GM18499 (cell line): ENCODE results near the gene POLR2J.
A peak's percentile ranks its signal among the peaks of the same experiment; 100 is the strongest.
"Not testable (repeated sequence)": the region's sequence is repeated elsewhere in the genome, so short reads cannot be mapped to it uniquely, and the experiment has no call there.

ENCODE experiments used
- ATAC-seq: cut with Tn5 transposase; IDR thresholded peaks from one replicate; pipeline ENCODE4 v1.9.1; 2021; ENCODE audit warnings: moderate number of reproducible peaks; ENCODE audit not compliant: insufficient read depth, unreplicated experiment

POLR2J gene

DNA sequence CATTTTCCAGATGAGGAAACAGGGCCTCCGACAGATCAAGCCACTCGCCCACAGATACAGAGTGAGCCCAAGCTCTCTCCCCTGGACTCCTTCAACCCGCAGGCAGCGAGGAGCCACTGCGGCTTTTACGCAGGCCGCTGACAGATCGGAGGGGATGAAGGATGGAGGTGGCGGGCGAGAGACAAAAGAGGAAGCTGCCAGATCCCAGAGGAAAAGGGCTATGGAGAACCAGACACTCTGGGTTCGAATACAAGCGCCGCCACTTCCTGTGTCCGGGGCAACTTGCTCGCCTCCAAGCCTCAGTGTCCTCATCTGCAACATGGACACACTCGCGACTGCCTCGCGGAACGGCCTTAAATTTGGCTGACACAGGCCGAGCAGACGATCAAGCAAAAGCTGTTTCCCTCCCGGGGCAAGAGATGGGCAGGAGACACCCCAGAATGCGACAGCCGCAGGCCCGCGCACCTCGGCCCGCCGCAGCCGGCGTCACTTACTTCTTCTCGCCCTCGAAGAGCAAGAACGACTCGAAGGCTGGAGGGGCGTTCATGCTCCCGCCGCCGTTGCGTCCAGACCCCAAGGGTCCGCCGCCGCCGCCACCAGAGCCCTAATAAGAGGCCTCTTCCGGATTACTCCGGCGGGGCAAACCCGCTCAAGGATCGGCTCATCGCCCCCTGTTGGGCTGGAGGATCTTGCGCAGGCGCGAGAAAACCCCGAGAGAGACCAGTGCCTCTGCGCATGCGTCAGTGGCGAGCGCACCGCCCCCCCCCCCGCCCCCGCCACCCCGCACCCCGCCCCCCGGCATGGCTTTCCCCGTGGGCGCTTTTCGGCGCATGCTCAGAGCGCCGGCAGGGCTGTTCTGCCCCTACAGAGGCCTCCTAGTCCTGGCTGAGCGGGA lies at the start of gene POLR2J:
Gene POLR2J (minus strand): TSS at position 609 of the 895 bp plus-strand sequence. CDS start 62 bp downstream, at position 547.
- peak; percentile 52 for ATAC-seq

DNA sequence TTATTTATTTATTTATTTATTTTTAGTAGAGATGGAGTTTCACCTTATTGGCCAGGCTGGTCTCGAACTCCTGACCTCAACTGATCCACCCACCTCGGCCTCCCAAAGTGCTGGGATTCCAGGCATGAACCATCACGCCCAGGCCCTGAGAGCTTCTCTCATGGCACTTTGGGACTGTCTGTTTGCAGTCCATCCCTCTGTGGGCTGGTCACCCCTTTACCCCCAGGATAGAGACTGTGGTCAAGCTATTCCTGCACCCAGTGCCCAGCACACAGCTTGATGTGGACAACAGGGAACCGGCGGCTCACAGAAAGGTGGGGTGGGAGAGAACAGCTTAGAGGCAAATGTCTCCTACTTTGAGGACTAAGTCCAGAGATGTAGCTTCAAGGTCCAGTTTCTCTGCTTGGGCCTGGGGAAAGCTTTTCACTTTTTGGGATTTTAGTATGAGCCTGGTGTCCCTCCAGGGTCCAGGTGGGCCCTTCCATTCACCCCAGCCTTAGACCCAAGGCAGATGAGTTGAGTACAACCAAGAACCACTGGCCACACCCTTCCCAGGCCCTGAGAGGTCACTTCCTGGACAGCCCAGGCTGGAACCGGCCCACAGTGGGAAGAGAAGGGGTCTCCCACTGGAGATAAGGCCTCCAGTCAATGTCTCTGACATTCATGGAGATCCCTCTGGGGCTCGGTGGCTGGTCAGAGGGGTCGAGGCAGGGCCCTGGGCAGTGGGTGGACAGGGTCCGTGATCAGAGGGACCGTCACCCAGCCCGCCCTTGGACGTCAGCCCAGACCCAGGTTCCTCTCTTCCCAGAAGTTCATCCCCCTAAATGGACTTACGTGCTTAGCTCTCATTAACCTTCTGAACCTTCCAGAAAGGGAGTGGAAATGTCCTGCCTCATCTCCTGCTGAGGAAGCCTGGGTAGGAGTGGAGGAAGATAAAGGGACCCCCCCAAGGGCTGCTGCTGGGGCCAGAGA lies 49.4 kb upstream of the POLR2J start:
- not testable (repeated sequence) for ATAC-seq

DNA sequence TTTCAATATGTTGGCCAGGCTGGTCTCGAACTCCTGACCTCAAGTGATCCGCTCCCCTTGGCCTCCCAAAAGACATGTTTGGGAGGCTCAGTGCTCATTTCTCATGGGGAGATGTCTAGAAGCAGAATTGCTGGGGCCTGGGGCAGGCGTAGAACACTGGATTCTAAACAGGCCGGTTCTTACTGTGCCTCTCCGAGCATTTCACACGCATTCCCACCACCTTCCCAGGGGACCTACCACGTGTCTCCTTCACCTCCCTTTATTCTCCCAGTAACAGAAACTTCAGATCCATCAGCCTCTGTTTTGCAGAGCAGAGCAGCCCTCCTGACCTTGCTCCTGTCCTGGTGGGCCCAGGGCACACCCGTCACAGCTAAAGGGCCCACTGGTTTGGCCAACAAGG lies 48.5 kb upstream of the POLR2J start:
- not testable (repeated sequence) for ATAC-seq

DNA sequence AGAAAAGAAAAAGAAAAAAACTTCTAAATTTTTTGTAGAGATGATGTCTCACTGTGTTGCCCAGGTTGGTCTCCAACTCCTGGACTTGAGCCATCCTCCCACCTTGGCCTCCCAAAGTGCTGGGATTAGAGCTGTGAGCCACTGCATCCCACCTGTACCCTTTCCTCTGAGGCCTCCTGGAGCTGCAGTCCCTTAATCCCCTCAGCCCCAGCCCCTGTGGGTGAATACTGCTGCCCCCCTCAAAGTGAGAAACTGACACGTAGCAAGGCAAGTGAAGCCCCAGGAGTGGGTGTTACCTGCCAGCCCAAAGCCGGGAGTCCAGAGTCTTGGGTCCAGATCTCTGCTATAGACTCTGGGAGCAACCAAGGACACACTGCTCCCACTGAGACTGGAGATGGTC lies 46.1 kb upstream of the POLR2J start:
- ATAC-seq, result not testable (repeated sequence)

DNA sequence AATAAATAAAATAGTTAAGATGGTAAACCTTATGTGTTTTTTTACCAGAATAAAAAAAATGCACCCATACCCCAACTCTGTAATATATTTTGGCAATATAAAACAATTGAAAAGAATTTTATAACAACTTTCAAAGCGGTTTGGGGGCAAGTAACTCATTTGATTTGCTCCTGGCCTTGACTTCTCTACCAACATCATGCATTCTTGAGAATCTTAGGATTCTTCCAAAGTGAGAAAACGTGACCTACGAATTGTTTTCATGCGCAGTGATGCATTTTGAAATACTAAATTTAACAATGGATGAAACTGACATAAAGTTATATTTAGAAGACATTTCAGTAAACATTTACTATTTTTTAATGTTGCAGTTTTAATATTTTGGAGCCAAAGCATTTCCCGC lies 42.1 kb upstream of the POLR2J start:
- not testable (repeated sequence) for ATAC-seq

DNA sequence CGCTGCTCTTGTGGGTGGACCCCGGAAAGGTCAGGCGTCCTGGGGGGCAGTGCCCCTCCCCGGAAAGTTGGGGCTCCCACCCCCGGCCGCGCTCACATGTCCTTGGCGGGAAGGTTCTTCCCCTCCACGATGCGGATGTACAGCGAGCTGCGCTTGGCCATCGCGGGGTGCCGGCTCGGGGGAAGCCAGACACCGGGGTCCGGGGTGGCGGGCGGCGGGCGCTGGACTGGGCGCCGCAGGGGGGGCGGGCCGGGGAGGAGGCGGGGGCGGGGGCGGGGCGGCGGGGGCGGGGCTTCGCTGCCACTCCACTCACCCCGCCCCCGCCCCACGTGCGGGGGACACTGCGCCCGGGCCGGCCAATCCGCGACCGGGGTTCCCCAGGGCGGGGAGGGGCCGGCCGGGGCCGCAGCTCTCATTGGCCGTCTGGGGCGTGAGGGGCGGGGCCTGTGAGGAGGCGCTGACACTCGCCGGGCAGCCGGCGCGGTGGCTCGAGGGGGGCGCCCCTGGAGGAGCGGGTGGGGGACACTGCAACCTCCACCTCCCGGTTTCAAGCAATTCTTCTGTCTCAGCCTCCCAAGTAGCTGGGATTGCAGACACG lies 38.9 kb upstream of the POLR2J start, which contains the start of gene RASA4B:
Gene RASA4B (minus strand): TSS at position 228 of the 598 bp plus-strand sequence. CDS start 67 bp downstream, at position 161.
- ATAC-seq, result peak; percentile 24

DNA sequence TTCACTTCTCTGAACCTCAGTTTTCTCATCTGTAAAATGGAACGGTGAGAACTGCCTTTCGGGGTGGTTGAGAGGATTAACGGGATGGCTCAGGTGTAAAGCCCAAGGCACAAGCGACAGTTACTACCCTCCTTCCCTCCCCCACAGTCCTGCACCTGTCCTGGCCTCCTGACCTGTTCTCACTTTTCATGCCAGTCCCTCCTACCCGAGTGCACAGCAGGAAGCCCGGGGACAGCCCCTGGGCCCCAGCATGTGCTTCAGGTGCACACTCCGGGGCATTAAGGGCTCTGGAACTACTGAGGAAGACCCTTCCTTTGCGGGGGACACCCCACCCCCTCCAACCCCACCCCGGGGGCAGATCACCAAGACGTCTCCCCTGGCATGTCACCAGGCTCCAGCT lies 38.2 kb upstream of the POLR2J start:
- ATAC-seq, result not testable (repeated sequence)

DNA sequence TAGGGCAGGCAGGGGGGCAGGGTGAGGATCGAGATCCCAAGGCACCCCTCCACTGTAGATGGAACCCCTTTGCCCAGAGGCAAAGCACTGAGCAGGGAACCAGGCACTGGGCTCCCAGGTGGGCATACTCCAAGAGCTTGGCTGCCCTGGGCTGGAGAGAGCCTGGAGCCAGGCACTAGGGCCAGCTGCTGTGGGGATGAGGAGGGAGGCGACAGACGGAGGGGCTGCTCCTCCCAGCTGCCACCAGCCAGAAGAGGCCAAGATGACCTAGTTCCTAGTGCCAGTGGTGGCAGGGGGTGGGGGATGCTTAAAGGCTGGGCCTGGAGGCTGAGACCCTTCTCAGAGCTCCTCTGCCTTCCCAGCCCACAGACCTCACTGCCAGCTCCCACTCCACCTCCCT lies 37.2 kb upstream of the POLR2J start:
- ATAC-seq, result not testable (repeated sequence)

DNA sequence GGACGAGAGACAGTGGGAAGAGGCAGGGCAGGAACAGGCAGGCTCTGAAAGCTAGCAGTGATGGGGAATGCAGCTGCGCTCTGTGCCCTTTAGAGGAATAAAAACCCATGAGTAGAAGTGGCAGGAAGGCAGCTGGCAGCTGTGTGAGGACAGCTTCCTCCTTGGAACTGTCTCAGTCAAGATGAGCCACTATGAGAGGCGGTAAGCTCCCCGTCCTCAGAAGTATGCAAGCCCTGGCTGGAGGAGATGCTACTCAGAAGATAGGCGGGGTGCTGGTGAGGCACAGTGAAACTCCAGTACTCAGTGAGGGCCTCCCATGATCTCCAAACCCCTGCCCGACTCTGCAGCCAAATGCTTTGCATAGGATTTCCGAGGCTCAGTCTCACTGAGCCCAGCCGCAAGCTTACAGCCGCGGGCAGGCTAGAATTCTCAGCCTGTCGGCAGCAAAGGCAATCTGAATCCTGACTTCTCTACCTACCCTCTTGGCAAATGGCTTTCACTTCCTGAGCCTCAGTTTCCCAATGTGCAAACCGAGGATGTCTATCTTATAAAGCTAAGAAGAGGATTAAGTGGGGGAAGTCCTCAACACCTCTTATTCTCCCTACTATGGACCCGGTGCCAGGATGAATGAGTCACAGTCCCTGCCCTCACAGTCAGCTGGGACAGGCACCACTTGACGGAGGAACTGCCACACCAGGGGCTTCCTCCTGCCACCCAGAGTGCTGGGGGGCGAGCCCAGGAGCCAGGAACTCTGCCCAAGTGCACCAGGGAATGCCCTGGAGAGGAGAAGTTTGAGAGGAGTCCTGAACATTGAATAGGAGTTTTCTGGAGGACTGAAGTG lies 36.4 kb upstream of the POLR2J start:
- ATAC-seq, result peak; percentile 58

DNA sequence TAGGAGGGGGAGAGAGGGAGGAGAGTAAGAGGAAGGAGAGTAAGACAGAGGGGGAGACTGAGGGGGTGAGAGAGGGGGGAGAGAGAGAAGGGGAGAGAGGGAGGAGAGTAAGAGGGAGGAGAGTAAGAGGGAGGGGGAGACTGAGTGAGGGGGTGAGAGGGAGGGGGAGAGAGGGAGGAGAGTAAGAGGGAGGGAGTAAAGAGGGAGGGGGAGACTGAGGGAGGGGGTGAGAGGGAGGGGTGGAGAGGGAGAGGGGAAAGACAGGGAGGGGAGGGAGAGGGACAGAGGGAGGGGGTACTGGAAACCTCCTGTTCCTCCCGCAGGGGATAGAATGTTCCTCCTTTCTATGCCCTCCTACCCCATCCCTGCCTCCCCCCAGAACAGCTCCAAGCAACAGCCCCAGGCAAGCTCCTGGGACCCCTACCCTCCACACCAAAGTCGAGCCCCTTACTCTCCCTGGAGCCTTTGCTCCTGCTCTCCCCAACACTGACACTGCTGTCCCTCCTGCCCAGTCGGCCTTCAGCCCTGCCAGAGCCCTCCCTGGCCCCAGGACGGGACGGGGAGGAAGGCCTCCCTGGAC lies 34.0 kb upstream of the POLR2J start:
- ATAC-seq, result not testable (repeated sequence)

DNA sequence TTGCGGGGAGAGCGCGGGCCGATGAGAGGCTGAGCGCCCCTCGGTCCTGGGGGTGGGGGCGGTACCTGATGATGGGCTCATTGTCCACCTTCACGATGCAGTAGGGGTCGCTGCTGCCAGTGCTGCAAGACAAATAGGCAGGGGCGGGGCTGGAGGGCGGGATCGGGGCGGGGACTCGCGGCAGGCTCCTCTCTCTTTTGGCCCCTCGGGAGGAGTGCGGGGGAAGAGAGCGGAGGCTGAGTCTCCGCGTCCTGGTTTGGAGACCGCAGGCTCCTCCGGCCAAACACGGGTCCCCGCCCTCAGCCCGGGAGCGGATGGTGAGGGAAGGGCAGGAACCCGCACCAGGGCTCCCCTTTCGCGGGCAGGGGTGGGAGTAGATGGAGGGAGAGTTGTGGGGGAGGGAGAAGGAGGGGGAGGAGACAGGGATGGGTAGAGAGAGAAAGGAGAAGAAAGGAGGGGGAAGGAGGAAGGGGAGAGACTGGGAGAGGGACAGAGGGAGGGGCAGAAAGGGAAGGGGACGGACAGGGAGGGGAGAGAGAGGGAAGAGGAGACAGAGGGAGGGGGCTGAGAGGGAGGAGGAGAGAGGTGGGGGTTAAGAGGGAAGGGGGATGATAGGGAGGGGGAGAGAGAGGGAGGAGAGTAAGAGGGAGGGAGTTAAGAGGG lies 33.3 kb upstream of the POLR2J start:
- not testable (repeated sequence) for ATAC-seq

DNA sequence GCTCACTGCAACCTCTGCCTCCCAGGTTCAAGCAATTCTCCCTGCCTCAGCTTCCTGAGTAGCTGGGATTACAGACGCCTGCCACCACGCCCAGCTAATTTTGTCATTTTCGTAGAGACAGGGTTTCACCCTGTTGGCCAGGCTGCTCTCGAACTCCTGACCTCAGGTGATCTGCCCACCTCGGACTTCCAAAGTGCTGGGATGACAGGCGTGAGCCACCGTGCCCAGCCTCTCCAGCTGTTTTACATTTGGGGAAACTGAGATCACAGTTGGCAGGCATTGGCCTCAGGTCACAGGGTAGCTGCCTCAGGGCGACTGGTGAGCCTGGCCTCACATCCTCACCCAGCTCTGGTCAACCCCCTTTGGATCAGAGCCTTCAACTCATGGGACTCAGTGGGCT lies 31.9 kb upstream of the POLR2J start:
- ATAC-seq, result not testable (repeated sequence)

DNA sequence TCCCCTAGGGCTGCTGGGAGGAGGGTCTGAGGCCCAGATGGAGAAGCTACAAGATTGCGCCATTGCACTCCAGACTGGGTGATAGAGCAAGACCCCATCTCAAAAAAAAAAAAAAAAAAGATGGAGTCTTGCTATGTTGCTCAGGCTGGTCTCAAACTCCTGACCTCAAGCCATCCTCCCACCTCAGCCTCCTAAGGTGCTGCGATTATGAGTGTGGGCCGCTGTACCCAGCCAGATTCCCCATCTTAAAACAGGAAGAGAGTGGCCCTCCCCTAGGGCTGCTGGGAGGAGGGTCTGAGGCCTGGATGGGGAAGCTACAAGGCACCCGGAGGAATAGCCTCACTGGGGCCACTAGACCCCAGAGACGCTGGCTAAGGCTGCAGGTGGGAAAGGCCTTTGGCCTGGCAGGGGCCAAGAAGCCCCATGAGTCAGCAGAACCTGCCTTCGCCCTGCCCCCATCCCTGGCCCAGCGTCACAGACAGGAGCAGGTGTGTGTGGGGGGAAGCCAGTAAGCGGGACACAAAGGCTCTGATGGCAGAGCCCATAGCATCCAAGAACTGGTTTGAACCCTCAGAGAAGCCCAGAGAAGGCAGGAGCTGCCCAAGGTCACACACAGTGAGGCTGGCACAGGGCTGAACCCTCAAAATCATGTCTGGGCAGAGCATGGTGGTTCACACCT lies 28.8 kb upstream of the POLR2J start:
- ATAC-seq, result not testable (repeated sequence)

DNA sequence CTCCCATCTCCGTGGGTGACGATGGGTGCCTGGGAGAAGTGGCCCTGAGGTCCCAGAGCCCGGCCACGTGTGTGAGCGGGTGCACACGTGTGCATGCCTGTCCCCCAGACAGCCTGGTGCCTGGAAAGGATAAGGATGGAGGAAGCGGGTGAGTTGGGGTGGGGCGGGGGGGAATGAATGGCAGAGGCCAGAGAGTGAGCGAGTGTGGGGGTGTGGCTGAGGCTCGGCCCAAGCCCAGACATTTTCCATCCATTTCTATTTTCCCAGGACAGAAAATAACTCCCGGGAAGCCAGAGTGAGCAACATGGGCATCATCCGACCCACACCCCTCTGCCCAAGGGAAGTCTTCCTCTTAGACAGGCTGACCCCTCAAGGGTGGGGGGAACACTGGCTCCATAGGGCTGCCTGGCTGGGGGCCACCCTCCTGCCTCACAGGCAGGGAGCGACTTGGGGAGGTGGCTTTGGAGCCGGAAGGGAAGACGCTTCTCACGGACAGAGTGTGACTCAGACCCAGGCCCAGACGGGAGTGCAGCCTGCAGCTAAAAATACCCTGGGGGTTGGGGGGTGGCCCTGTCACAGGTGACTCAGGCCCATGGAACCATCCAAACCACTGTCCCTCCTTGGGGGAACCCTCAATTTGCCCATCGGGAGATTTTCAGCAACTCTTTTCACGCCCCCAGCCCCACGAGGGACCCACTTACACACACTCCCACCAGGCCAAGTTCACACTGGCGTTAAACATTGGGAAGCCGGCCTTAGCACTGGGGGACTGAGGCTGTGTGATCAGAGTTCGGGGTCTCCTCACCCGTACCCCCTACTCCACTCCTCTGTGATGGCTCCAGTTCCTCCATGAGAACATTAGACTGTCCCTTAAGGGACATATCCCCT lies 26.8 kb upstream of the POLR2J start:
- not testable (repeated sequence) for ATAC-seq

DNA sequence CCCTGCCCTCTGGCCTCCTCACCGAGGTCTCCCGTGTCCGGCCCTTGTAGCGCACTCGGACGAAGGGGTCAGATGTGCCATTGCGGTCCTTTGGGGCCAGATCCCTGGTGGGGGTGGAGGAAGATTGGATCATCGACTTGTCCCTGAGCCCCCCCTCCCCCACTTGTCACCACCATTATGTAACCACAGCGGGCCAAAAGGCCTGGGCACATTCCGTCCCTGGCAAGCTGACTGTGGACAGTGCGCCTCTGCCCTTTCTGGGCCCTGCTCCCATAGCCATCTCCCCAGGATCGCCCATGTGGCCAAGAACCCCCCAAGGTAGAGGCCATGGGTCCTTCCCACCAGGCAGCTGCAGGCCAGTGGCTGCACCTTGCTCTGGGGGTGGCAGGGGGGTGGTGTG lies 24.4 kb upstream of the POLR2J start:
- ATAC-seq, result not testable (repeated sequence)

DNA sequence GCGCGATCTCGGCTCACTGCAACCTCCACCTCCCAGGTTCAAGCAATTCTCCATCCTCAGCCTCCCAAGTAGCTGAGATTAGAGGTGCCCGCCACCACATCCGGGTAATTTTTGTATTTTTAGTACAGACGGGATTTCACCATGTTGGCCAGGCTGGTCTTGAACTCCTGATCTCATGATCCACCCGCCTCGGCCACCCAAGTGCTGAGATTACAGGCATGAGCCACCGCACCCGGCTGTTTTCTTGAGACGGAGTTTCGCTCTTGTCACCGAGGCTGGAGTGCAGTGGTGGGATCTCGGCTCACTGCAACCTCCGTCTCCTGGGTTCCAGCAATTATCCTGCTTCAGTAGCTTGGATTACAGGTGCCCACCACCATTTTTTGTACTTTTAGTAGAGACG lies 19.6 kb upstream of the POLR2J start:
- ATAC-seq, result not testable (repeated sequence)

DNA sequence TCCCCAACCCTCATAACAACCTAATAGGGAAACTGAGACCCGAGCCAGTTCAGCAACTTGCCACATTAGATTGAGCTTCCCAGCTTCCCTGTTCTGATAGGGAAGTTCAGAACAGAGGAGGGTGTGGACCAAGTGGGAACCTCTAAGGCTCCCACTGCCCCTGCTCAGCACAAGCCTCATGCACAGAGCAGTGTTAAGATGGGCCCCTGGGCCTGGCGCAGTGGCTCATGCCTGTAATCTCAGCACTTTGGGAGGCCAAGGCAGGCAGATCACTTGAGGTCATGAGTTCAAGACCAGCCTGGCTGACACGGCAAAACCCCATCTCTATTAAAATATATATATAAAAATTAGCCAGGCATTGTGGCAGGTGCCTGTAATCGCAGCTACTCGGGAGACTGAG lies 18.6 kb upstream of the POLR2J start:
- not testable (repeated sequence) for ATAC-seq
